ENCODE measurements around the gene MACROD2.

MACROD2 gene

DNA sequence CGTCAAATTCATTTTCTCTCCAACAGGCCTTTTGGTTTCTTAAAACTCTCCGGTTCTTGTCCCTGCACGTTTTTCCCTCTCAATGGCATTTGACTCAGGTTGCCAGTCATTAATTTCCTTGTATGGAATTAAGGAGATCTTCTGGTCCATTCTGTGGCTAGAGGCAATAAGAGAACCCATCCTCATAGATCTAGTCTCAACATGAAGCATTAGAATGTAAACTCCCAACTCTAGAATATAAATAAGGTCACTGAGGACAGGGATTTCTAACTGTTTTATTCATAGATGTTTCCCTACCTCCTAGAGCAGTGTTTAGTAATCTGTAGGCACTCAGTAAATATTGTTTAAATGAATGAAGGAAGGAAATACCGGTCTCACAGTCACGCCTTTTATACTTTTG, 527.3 kb downstream of the MACROD2 start:
- Histone ChIP-seq H3K9me3 (no peaks in the 10 kb centered on the region), H3K27ac (no peak overlapping the region), H3K4me3 (ENCODE audit: low read depth in 1 of 2, low read length in 1 of 2) (no peak overlapping the region), H3K36me3 (no peaks in the 10 kb centered on the region), H3K27me3 (no peaks in the 10 kb centered on the region), H3K4me1 (ENCODE audit: control insufficient read depth in 1 of 2, insufficient read depth in 1 of 2, low read depth in 1 of 2, low read length in 1 of 2) (no peaks in the 10 kb centered on the region)
- TF ChIP-seq, protein P1, sequence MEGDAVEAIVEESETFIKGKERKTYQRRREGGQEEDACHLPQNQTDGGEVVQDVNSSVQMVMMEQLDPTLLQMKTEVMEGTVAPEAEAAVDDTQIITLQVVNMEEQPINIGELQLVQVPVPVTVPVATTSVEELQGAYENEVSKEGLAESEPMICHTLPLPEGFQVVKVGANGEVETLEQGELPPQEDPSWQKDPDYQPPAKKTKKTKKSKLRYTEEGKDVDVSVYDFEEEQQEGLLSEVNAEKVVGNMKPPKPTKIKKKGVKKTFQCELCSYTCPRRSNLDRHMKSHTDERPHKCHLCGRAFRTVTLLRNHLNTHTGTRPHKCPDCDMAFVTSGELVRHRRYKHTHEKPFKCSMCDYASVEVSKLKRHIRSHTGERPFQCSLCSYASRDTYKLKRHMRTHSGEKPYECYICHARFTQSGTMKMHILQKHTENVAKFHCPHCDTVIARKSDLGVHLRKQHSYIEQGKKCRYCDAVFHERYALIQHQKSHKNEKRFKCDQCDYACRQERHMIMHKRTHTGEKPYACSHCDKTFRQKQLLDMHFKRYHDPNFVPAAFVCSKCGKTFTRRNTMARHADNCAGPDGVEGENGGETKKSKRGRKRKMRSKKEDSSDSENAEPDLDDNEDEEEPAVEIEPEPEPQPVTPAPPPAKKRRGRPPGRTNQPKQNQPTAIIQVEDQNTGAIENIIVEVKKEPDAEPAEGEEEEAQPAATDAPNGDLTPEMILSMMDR (IDR thresholded peaks at IDR 0.05): no peak

DNA sequence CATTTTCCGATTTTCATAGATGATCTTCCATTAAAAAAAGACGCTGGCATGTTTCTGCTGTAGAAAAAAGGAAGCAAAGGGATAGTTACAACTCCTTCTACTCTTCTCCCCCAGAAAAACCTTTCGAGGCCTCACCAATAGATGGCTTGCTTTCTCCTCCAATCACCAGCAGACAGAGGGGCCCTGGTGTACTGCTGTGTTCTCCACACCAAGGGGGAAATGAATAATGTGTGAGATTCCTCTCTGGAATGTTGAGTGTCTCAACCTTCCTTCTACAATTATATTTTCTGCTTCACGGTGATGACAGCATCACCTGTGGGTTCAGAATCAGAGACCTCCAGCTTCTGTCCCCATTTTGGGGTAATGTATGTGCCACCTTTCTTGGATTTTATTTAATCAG, 527.8 kb downstream of the MACROD2 start:
- no peaks in the 10 kb centered on the region for H3K36me3 ChIP-seq
- H3K4me3 ChIP-seq (ENCODE audit: low read depth in 1 of 2, low read length in 1 of 2): no peak overlapping the region
- TF ChIP-seq, protein P1 (IDR thresholded peaks at IDR 0.05): no peak
- no peaks in the 10 kb centered on the region for H3K4me1 ChIP-seq (ENCODE audit: control insufficient read depth in 1 of 2, insufficient read depth in 1 of 2, low read depth in 1 of 2, low read length in 1 of 2)
- H3K9me3 ChIP-seq: no peaks in the 10 kb centered on the region
- no peak overlapping the region for H3K27ac ChIP-seq
- no peaks in the 10 kb centered on the region for H3K27me3 ChIP-seq

- Histone ChIP-seq H3K4me3 (ENCODE audit: low read depth in 1 of 2, low read length in 1 of 2) (no peak overlapping the region), H3K27ac (no peak overlapping the region), H3K9me3 (no peaks in the 10 kb centered on the region), H3K36me3 (no peaks in the 10 kb centered on the region), H3K27me3 (no peaks in the 10 kb centered on the region), H3K4me1 (ENCODE audit: control insufficient read depth in 1 of 2, insufficient read depth in 1 of 2, low read depth in 1 of 2, low read length in 1 of 2) (no peaks in the 10 kb centered on the region)
- TF ChIP-seq, protein P1 (IDR thresholded peaks at IDR 0.05): no peak
Observed at GRCh38 chr20:14525426-14525825, 530.1 kb downstream of the MACROD2 start.

DNA sequence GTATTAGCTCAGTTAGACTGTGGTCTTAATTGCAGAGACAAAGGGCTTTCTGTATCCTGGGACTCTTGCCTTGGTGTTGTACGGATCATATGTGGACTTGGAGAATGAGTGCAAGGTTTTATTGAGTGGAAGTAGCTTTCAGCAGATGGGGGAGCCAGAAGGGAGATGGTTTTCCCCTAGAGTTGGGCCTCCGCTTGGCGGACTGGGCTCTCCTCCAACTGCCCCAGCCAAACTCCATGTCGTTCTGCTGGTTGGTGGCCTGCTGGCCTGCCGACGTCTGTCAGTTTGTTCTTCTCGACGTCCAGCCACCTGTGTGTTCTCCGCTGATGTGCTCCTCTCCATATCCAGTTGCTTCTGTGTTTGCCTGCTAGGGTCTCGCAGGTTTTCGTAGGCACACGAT, 531.6 kb downstream of the MACROD2 start:
- no peaks in the 10 kb centered on the region for H3K27me3 ChIP-seq
- H3K4me1 ChIP-seq (ENCODE audit: control insufficient read depth in 1 of 2, insufficient read depth in 1 of 2, low read depth in 1 of 2, low read length in 1 of 2): no peaks in the 10 kb centered on the region
- H3K36me3 ChIP-seq: no peaks in the 10 kb centered on the region
- TF ChIP-seq, protein P1 (IDR thresholded peaks at IDR 0.05): no peak
- H3K9me3 ChIP-seq: no peaks in the 10 kb centered on the region
- no peak overlapping the region for H3K4me3 ChIP-seq (ENCODE audit: low read depth in 1 of 2, low read length in 1 of 2)
- no peak overlapping the region for H3K27ac ChIP-seq

DNA sequence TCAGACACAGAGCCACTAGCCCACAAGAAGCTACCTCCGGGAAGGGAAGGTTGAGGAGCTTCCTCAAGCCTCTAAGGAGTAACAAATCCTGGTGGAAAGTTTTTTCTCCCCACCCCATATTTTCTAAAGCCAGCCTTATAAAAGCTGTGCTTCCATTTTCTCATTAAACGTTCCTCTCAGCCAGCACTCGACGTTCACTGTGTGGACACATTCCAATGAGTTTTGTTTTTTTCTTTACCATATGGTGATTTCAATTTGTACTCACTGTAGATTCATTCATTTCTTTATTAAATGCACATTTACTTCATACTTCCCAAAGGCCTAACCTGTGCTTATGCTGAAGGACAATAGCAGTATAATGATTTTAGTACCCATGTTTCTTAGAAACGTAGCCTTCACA, 536.5 kb downstream of the MACROD2 start:
- TF ChIP-seq, protein P1 (IDR thresholded peaks at IDR 0.05): no peak
- H3K4me1 ChIP-seq (ENCODE audit: control insufficient read depth in 1 of 2, insufficient read depth in 1 of 2, low read depth in 1 of 2, low read length in 1 of 2): no peaks in the 10 kb centered on the region
- H3K27me3 ChIP-seq: no peaks in the 10 kb centered on the region
- no peak overlapping the region for H3K27ac ChIP-seq
- no peaks in the 10 kb centered on the region for H3K9me3 ChIP-seq
- H3K4me3 ChIP-seq (ENCODE audit: low read depth in 1 of 2, low read length in 1 of 2): no peak overlapping the region
- no peaks in the 10 kb centered on the region for H3K36me3 ChIP-seq

GRCh38 chr20:14536738-14537137, 541.4 kb downstream of the MACROD2 start:
- no peaks in the 10 kb centered on the region for H3K36me3 ChIP-seq
- H3K27ac ChIP-seq: no peak overlapping the region
- TF ChIP-seq, protein P1 (IDR thresholded peaks at IDR 0.05): no peak

More at GRCh38 chr20:14536738-14537137, 541.4 kb downstream of the MACROD2 start:
- Histone ChIP-seq H3K4me1 (ENCODE audit: control insufficient read depth in 1 of 2, insufficient read depth in 1 of 2, low read depth in 1 of 2, low read length in 1 of 2) (no peaks in the 10 kb centered on the region), H3K4me3 (ENCODE audit: low read depth in 1 of 2, low read length in 1 of 2) (no peak overlapping the region), H3K9me3 (no peaks in the 10 kb centered on the region), H3K27me3 (no peaks in the 10 kb centered on the region)
